ENCODE measurements around the gene SVIL. TPM values are rescaled to one million over a fixed set of nuclear protein-coding genes. Genes with fewer than 3 reads are reported as not detected.
"Not testable (repeated sequence)": the region's sequence is repeated elsewhere in the genome, so short reads cannot be mapped to it uniquely, and the experiment has no call there.

The SVIL gene
- polyA plus RNA-seq, 1 donor from 2014 or later: 7.3 TPM

DNA sequence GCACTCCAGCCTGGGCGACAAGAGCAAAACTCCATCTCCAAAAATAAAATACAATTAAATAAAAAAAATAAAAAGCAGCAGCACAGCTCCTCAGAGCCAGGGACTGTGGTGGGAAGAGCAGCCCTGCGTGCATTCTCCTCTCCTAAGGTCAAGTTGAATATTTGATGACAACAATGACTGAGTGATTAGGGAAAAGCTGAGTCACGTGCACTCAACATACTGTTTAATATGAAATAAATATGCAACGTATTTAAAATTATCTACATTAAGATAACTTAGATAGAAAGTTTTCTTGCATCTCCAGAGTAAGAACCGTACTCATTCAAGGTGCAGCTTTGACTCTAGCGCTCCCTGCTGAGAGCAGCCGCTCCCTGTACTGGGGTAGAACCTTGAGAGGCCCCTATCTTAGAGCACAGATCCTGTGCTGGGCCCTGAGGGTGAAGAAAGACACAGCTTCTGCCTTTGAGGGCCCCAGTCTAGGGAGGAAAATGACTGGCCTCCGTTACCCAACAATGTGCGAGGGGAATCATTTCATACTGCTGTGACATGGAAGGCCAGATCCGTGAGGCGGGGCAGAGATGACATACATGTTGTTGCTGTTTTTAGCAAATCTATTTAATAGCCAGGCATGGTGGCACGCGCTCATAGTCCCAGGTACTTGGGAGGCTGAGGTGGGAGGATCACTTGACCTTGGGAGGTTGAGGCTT is 81.1 kb downstream of the SVIL start:
- no peak overlapping the region for H3K4me3 ChIP-seq (ENCODE audit: low read length)
- no peak overlapping the region for H2AFZ ChIP-seq (ENCODE audit: low read depth, low read length)
- no peaks in the 10 kb centered on the region for H3F3A ChIP-seq (ENCODE audit: insufficient read depth, low read length, poor library complexity, severe bottlenecking)
- no peak overlapping the region for H3K4me2 ChIP-seq (ENCODE audit: low read length)
- no peaks in the 10 kb centered on the region for H3K27me3 ChIP-seq (ENCODE audit: insufficient read depth, low read depth, low read length)
- H3K9me2 ChIP-seq (ENCODE audit: insufficient read depth, low read length): no peaks in the 10 kb centered on the region
- H3K9ac ChIP-seq (ENCODE audit: low read length): no peak overlapping the region
- H4K20me1 ChIP-seq (ENCODE audit: insufficient read depth): no peaks in the 10 kb centered on the region
- H3K79me2 ChIP-seq (replicated peaks; ENCODE audit: insufficient read depth, low read length): no peaks in the 10 kb centered on the region
- H3K27ac ChIP-seq (ENCODE audit: low read length): no peak overlapping the region
- H3K36me3 ChIP-seq (ENCODE audit: insufficient read depth, low read length): no peaks in the 10 kb centered on the region
- no peaks in the 10 kb centered on the region for H3K9me3 ChIP-seq (ENCODE audit: low read length)
- TF ChIP-seq, protein P1, sequence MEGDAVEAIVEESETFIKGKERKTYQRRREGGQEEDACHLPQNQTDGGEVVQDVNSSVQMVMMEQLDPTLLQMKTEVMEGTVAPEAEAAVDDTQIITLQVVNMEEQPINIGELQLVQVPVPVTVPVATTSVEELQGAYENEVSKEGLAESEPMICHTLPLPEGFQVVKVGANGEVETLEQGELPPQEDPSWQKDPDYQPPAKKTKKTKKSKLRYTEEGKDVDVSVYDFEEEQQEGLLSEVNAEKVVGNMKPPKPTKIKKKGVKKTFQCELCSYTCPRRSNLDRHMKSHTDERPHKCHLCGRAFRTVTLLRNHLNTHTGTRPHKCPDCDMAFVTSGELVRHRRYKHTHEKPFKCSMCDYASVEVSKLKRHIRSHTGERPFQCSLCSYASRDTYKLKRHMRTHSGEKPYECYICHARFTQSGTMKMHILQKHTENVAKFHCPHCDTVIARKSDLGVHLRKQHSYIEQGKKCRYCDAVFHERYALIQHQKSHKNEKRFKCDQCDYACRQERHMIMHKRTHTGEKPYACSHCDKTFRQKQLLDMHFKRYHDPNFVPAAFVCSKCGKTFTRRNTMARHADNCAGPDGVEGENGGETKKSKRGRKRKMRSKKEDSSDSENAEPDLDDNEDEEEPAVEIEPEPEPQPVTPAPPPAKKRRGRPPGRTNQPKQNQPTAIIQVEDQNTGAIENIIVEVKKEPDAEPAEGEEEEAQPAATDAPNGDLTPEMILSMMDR (IDR thresholded peaks at IDR 0.05; ENCODE audit: poor library complexity, severe bottlenecking): no peak
- TF ChIP-seq RAD21 (conservative IDR thresholded peaks at IDR 0.05) (no peak), POLR2AphosphoS5 (IDR thresholded peaks at IDR 0.05) (no peak), MXI1 (conservative IDR thresholded peaks at IDR 0.05; ENCODE audit: poor library complexity, severe bottlenecking) (no peak), TAF1 (IDR thresholded peaks at IDR 0.05; ENCODE audit: low read depth) (no peak), SMC3 (conservative IDR thresholded peaks at IDR 0.05; ENCODE audit: poor library complexity) (no peak), EZH2 (IDR thresholded peaks at IDR 0.05; ENCODE audit: borderline replicate concordance, insufficient read depth, low read length, poor library complexity, severe bottlenecking) (no peak), EP300 (conservative IDR thresholded peaks at IDR 0.05; ENCODE audit: poor library complexity, severe bottlenecking) (no peak)
- TF ChIP-seq, protein P2, sequence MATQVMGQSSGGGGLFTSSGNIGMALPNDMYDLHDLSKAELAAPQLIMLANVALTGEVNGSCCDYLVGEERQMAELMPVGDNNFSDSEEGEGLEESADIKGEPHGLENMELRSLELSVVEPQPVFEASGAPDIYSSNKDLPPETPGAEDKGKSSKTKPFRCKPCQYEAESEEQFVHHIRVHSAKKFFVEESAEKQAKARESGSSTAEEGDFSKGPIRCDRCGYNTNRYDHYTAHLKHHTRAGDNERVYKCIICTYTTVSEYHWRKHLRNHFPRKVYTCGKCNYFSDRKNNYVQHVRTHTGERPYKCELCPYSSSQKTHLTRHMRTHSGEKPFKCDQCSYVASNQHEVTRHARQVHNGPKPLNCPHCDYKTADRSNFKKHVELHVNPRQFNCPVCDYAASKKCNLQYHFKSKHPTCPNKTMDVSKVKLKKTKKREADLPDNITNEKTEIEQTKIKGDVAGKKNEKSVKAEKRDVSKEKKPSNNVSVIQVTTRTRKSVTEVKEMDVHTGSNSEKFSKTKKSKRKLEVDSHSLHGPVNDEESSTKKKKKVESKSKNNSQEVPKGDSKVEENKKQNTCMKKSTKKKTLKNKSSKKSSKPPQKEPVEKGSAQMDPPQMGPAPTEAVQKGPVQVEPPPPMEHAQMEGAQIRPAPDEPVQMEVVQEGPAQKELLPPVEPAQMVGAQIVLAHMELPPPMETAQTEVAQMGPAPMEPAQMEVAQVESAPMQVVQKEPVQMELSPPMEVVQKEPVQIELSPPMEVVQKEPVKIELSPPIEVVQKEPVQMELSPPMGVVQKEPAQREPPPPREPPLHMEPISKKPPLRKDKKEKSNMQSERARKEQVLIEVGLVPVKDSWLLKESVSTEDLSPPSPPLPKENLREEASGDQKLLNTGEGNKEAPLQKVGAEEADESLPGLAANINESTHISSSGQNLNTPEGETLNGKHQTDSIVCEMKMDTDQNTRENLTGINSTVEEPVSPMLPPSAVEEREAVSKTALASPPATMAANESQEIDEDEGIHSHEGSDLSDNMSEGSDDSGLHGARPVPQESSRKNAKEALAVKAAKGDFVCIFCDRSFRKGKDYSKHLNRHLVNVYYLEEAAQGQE (IDR thresholded peaks at IDR 0.05; ENCODE audit: borderline replicate concordance): no peak

DNA sequence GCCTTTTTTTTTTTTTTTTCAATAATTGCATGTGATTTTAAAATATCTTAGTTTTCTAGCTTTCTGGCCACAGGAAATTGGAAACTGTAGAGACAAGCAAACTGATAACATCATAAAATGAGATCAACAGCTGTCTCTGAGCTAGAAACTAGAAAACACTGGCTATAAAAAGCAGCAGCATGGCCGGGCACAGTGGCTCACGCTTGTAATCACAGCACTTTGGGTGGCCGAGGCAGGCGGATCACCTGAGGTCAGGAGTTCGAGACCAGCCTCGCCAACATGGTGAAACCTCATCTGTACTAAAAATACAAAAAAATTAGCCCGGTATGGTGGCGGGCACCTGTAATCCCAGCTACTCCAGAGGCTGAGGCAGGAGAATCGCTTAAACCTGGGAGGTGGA is 81.7 kb downstream of the SVIL start:
- not testable (repeated sequence) for H3K9me2 ChIP-seq (ENCODE audit: insufficient read depth, low read length); H3K4me3 ChIP-seq (ENCODE audit: low read length); H4K20me1 ChIP-seq (ENCODE audit: insufficient read depth); H3K9me3 ChIP-seq (ENCODE audit: low read length); H3K4me2 ChIP-seq (ENCODE audit: low read length); H3K9ac ChIP-seq (ENCODE audit: low read length); H3K27me3 ChIP-seq (ENCODE audit: insufficient read depth, low read depth, low read length); H3K79me2 ChIP-seq (replicated peaks; ENCODE audit: insufficient read depth, low read length); H3K27ac ChIP-seq (ENCODE audit: low read length); H3F3A ChIP-seq (ENCODE audit: insufficient read depth, low read length, poor library complexity, severe bottlenecking); H3K36me3 ChIP-seq (ENCODE audit: insufficient read depth, low read length); H2AFZ ChIP-seq (ENCODE audit: low read depth, low read length)

DNA sequence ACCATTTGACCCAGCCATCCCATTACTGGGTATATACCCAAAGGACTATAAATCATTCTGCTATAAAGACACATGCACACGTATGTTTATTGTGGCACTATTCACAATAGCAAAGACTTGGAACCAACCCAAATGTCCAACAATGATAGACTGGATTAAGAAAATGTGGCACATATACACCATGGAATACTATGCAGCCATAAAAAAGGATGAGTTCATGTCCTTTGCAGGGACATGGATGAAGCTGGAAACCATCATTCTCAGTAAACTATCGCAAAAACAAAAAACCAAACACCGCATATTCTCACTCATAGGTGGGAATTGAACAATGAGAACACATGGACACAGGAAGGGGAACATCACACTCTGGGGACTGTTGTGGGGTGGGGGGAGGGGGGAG is 85.3 kb downstream of the SVIL start:
- H3F3A ChIP-seq (ENCODE audit: insufficient read depth, low read length, poor library complexity, severe bottlenecking); H3K9ac ChIP-seq (ENCODE audit: low read length); H3K4me3 ChIP-seq (ENCODE audit: low read length); H3K9me2 ChIP-seq (ENCODE audit: insufficient read depth, low read length); H3K79me2 ChIP-seq (replicated peaks; ENCODE audit: insufficient read depth, low read length); H2AFZ ChIP-seq (ENCODE audit: low read depth, low read length); H3K36me3 ChIP-seq (ENCODE audit: insufficient read depth, low read length); H3K27me3 ChIP-seq (ENCODE audit: insufficient read depth, low read depth, low read length); H3K27ac ChIP-seq (ENCODE audit: low read length); H4K20me1 ChIP-seq (ENCODE audit: insufficient read depth); H3K4me2 ChIP-seq (ENCODE audit: low read length); H3K9me3 ChIP-seq (ENCODE audit: low read length): not testable (repeated sequence)
